LNCAP (cell line): Measurements from ENCODE around the gene LINGO4.

Source experiments
- CTCF ChIP-seq: fragments of 450-650 bp; IDR thresholded peaks from 2 replicates; pipeline ENCODE4 v1.5.1; 2017; ENCODE audit warnings: mild to moderate bottlenecking

The LINGO4 gene

DNA sequence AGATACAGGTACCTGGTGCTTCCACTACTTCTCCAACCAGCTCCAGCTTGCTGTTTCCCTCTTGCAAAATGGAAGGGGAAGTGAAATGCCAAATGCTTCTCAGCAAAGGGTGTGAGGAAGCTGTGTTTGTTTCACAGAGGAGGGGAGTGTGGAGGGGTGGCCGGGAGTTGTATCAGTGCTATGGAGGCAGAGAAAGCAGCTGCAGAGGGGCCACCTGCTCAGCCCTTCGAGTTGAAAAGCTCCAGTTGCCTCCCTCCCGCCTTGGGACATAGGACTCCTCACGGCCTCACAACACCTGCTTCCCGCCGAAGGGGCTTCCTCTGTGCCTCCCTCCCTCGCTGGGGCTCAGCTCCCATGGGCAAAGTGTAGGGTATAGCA, 12.1 kb upstream of the LINGO4 start:
- TF ChIP-seq CTCF = no peak

DNA sequence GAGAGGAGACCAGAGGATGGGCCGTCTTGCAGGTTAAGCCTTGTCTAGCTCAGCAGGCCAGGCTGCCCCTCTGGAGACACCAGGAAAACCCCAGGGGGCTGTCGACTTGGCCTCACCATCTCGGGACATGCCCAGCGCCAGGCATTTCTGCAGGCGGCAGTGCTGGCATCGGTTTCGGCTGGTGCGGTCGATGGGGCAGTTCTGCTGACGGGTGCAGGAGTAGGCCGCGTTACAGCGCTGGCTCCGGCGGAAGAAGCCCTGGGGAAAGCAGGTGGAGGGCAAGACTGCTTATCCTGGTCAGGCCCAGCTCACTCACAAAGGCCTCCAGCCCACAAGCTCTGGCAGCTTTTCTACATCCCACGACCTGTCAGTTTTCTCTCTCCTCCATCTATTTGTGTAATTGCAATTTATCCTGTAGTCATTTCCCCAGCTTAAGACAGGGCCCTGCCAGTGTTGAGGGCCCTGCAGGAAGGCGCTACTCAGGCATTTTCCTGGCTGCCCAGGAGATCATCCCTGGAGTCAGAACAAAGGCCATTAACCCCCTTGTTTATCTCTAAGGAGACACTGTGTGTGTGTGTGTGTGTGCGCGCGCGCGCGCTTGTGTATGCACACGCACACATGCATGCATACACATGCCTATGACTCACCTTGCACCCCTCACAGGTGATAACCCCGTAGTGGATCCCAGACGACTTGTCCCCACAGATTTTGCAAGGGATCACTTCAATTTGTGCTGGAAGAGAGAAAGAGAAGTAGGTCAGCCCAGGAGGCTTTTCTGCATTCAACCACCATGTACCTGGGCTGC, 11.5 kb upstream of the LINGO4 start:
- TF ChIP-seq CTCF = no peak

- TF ChIP-seq CTCF = no peak
Observed at GRCh38 chr1:151815716-151816327, 10.6 kb upstream of the LINGO4 start.

DNA sequence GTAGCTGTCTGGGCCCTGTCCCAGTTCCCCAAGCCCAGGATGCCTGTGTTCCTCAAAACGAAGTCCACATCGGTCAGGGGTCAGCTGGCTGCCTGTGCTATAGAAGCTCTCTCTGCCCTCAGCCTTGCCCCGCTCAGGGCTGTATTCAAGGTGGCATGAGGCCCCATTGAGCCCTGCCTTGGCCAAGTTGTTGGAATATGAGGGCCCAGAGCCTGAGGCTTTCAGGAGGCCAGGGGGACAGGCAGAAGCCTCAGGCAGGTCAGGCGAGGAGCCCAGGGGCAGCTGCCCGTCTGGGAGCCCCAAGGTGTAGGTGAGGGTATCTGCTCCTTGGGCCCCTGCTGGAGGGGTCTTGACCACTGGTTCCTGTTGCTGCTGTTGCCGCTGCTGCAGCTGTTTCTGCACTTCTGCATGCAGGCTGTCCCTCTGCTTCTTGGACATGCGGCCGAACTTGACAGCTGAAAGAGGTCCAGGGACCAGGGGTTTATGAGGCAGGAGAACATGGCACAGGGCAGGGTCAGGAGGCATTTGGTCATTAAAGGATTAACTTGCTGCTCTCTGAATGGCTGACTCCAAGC, 9.8 kb upstream of the LINGO4 start:
- TF ChIP-seq CTCF = no peak

DNA sequence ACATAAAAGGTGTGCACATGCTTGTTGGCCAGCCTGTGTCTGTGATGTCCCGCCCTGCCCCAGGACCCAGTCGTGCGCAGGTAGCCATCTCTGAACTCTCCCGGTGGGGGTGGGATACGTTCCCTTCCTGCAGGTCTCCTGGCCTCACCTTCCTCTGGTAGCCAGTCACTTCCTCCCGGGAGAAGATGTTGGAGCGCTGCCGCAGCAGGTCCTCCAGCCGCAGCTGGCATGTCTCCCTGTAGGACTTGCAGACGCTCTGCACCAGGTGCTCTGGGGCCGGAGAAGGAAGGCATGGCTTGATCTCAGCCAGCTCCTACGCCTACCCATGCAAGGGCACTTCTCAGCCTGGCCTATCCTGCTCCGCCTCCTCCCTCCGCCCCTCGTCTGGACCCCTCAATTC, 9.2 kb upstream of the LINGO4 start:
- no peak for TF ChIP-seq CTCF

DNA sequence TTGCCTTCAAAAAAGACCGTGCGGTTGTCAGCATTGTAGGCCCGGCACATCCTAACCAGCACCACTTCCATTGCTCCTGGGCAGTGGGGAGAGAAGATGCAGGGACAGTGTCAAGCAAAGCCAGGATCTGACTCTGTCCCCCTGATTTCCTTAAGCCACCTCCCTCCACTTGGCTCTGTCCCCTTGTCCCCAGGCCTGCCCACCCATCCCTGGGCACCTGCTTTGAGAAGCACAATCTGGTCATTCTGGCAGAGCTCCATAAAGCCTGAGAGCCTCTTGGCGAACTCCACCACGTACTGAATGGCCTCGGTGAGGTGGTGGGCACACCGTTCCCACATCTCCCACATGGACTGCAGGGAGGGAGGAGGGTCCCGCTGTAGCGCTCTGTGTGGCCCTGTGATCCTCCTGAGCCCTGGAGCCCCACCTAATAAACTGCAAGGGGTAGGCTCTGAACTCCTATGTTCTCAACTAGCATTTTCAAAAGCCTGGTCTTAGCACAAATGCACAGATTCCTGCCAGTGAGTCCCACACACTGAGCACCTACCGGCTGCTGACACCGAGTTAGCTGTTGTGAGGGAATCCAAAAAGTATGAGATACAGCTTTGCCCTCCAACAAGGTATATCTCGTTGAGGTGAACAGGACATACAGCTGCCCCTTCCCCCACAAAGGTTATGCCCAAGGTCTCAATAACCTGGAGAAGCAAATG, 8.2 kb upstream of the LINGO4 start:
- no peak for TF ChIP-seq CTCF

GRCh38 chr1:151811181-151811580, 6.0 kb upstream of the LINGO4 start:
- no peak for TF ChIP-seq CTCF
